HL-60/S4 (cell line): ENCODE measurements around the gene CLTCL1.
"Not testable (repeated sequence)": the region's sequence is repeated elsewhere in the genome, so short reads cannot be mapped to it uniquely, and the experiment has no call there.

Experiments used
- in situ Hi-C: fragments of 300-500 bp; cut with MboI; formaldehyde crosslinking; loops from 2 replicates; pipeline ENCODE4 v1.14.3; 2022; ENCODE audit warnings: low sequenced_read_pairs

Gene CLTCL1

DNA sequence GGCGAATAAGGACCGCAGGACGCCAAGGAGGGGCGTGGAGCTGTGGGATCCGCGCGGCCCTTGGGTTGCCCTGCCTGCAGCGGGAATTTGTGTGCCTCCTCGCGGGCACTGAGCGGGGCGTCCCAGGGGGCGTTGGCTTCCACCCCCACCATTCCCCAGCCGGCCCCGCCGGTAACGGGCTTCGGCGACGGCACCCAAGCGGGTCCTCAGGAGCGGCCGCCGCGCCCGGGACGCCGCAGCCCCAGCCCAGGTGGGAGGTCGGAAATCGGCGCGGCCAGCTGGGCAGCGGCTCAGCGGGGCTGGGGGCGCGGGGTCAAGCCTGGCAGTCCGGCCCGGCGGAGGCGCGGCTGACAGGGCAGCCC, 320 bp downstream of the CLTCL1 start:
- in situ Hi-C loops = no loop called here

- in situ Hi-C loops = no loop called here
These were observed 910 bp downstream of the CLTCL1 start for GRCh38 chr22:19290400-19291217.

- in situ Hi-C loops = no loop called here
These were observed 1.9 kb downstream of the CLTCL1 start for GRCh38 chr22:19289475-19290161.

GRCh38 chr22:19287889-19288288, 3.6 kb downstream of the CLTCL1 start:
- in situ Hi-C loops = no loop called here

DNA sequence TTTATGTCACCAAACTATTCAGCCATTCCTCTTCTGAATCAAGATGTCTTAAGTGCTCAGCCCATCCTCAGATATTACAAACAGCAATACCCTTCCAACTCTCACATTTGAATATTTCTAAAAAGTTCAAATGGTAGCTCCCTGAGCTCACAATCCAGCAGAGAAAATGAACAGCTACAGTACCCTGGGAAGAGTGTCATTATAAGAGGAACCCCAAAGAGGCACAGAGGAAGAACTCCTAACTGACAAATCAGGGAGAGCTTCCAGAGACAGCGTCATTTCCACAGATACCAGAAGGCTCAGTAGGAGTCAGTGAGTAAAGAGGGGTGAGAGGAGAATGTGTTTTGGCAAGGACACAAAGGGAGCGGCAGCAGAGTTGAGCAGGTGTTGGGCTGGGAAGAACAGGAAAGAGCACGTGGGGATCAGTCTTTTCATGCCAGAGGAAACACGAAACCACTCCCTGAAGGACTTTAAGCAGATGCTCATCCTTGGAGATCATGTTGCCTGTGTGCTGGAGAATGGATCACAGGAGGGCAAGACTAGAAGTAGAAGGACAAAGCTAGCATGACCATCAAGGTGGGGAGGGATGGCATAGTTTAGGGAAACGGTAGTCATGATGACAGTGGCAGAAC, 4.3 kb downstream of the CLTCL1 start:
- in situ Hi-C loops = no loop called here

GRCh38 chr22:19285831-19286230, 5.7 kb downstream of the CLTCL1 start:
- in situ Hi-C loops = no loop called here

DNA sequence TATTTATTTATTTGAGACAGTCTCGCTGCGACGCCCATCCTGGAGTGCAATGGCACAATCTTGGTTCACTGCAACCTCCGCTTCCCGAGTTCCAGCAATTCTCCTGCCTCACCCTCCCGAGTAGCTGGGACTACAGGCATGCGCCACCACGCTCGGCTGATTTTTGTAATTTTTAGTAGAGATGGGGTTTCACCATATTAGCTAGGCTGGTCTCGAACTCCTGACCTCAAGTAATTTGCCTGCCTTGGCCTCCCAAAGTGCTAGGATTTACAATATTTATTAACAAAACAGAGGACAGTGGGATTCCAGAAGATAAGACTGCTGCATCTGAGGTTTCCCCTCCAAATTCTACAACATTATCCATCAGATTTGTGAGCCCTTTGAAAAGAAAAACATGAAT, 12.4 kb downstream of the CLTCL1 start:
- in situ Hi-C loops = not testable (repeated sequence)

GRCh38 chr22:19277785-19278184, 13.7 kb downstream of the CLTCL1 start:
- in situ Hi-C loops = no loop called here

GRCh38 chr22:19275919-19276600, 15.5 kb downstream of the CLTCL1 start:
- in situ Hi-C loops = no loop called here

DNA sequence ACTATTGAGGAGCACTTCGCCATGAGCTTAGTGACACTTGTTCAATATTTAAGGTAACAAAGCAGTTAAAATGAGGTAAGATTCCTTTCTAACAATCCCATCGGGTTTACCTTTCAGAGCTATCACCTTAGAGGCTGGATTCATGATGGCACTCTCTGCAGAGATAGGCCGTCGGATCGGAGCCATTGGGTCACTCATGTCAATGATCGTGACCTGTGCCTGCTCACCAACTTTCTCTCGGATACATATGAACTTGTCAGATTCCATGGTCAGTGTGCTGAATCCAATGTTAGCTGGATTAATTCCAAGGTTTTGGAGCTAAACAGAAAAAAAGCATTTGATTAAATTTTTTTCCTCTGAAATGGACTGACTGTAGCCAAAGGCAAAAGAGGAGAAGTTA, 16.0 kb downstream of the CLTCL1 start:
- in situ Hi-C loops = no loop called here

DNA sequence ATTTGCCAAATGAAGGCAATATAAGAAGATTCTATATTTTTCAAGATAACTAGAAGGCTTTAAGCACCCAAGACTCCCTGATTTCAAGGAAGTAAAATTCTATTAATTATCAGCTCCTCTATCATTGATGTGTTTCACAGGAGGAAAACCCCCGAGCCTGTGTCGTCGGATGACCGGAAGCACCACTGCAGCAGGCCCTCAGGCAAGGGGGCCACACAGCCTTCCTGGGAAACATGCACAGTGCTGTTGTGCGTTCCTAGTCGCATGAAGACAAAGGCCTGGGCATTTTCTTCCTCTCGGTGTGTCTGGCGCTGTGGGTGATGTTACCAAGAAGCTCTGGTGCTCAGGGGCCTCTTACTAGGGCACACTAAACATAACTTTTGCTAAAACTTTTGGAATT, 16.4 kb downstream of the CLTCL1 start:
- in situ Hi-C loops = no loop called here

DNA sequence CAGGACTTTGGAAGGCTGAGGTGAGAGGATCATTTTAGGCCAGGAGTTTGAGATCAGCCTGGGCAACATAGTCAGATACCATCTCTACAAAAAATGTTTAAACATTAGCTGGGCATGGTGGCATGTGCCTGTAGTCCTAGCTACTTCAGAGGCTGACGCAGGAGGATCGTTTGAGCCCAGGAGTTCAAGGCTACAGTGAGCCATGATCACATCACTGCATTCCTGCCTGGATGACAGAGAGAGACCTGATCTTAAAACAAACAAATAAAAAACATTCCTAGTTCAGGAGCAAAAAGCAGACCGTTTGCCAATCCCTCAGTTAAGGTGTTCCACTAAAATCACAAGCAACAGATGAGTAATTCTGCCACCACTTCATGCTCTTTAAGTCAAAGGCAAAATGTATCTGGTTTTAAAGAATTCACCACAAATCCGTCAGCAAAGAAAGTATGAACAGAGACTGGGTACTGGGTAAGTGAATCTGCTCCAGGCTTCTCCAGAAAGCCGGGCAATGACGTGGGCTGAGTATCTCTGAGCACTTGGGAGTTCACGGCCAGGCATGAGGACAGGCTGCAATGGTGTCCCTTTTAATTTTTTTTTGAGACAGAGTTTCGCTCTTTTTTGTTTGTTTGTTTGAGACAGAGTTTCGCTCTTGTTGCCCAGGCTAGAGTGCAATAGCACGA, 19.5 kb downstream of the CLTCL1 start:
- in situ Hi-C loops = no loop called here

DNA sequence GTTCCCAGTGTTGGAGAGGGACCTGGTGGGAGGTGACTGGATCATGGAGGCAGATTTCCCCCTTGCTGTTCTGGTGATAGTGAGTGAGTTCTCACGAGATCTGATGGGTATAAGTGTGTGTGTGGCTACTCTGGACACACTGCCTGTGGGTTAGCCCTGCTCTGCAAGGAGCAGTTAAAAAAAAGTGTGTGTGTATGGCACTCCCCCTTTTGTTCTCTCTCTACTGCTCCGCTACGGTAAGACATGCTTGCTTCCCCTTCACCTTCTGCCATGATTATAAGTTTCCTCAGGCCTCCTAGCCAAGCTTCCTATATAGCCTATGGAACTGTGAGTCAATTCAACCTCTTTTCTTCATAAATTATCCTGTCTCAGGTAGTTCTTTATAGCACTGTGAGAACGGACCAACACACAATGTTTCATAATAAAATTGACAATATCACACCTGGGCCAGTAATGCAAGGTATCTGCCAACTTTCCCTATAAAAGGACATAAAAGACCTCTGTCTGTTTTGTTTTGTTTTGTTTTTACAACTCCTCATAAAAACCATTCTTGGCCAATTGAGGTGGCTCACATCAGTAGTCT, 20.2 kb downstream of the CLTCL1 start:
- in situ Hi-C loops = no loop called here

DNA sequence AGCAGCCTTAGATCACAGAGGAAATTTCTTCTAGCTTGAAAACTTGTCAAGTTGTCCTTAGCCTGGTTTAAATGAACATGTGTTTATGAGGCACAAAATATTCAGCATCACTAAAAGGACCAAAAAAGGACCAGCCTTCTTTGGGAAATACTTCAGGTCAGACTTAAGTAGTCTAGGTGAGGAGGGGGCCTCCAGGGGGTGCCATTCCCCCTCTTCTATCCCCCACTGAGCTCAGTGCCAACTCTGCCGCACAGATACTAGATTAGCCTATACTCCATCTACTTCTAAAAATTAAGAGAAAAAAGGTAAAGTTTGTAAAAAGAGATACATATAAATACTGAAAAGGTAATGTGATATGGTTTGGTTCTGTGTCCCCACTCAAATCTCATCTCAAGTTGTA, 20.6 kb downstream of the CLTCL1 start:
- in situ Hi-C loops = no loop called here

GRCh38 chr22:19266547-19267086, 24.9 kb downstream of the CLTCL1 start:
- in situ Hi-C loops = no loop called here

DNA sequence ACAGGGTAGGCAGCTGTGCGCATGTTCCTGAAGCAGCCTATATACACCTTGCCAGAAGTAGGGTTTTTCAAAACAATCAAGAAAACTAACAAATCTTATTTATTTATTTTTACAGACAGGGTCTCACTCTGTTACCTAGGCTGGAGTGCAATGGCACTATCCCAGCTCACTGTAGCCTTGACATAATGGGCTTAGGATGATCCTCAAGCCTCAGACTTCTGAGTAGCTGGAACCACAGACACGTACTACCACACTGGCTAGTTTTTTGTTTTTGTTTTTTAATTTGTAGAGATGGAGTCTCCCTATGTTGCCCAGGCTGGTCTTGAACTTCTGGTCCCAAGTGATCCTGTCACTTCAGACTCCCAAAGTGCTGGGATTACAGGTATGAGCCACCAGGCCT, 25.7 kb downstream of the CLTCL1 start:
- in situ Hi-C loops = no loop called here

DNA sequence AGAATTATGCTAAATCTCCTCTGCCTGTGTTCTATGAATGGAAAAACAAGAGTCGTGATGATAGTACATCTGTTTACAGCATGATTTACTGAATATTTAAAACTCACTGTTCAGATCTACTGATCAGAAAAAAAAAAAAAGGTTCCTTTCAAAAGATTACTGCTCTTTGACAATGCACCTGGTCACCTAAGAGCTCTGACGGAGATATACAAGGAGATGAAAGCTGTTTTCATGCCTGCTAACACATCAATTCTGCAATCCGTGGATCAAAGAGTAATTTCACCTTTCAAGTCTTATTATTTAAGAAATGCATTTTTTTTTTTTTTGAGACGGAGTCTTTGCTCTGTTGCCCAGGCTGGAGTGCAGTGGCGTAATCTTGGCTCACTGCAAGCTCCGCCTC, 30.7 kb downstream of the CLTCL1 start:
- in situ Hi-C loops = no loop called here

- in situ Hi-C loops = no loop called here
These were observed 31.3 kb downstream of the CLTCL1 start for GRCh38 chr22:19260194-19260593.

DNA sequence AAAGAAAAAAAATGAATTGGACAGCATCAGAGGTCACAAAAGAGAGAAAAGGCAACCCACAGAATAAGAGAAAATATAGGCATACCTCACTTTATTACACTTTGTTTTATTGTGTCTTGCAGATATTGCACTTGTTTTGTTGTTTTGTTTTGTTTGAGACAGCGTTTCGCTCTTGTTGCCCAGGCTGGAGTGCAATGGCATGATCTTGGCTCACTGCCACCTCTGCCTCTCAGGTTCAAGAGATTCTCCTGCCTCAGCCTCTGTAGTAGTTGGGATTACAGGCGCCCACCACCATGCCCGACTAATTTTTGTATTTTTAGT, 32.6 kb downstream of the CLTCL1 start:
- in situ Hi-C loops = not testable (repeated sequence)

DNA sequence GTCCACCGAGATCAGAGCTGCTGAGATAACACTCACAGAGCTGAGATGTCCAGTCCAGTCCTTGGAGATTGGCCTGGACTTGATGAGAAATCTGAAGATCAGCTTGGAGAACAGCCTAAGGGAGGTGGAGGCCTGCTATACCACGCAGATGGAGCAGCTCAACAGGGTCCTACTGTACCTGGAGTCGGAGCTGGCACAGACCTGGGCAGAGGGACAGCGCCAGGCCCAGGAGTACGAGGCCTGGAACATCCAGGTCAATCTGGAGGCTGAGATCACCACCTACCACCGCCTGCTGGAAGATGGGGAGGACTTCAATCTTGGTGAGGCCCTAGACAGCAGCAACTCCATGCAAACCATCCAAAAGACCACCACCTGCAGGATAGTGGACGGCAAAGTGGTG, 33.1 kb downstream of the CLTCL1 start:
- in situ Hi-C loops = no loop called here
